Fibroblast of gingiva (primary cell): Measurements from ENCODE around the gene HK2.

Source experiments
- DNase-seq: peaks from one replicate; pipeline ENCODE4 v3.0.0-alpha.2; 2011; ENCODE audit warnings: low read depth

Gene HK2

GRCh38 chr2:74857215-74857614 lies 23.3 kb downstream of the HK2 start:
- no peak for DNase-seq

GRCh38 chr2:74857725-74858124 lies 23.8 kb downstream of the HK2 start:
- DNase-seq: no peak

- DNase-seq: no peak
Measured at GRCh38 chr2:74858281-74858680, 24.4 kb downstream of the HK2 start.

GRCh38 chr2:74860079-74860478 lies 26.2 kb downstream of the HK2 start:
- DNase-seq: no peak

GRCh38 chr2:74860521-74860920 lies 26.6 kb downstream of the HK2 start:
- peak; percentile 44 for DNase-seq

- DNase-seq: no peak
Measured at GRCh38 chr2:74861531-74861930, 27.6 kb downstream of the HK2 start.

GRCh38 chr2:74862020-74862964 lies 28.4 kb downstream of the HK2 start:
- no peak for DNase-seq

- DNase-seq: no peak
Measured at GRCh38 chr2:74863802-74864248, 29.9 kb downstream of the HK2 start.

GRCh38 chr2:74864728-74865722 lies 31.1 kb downstream of the HK2 start:
- DNase-seq: no peak

- DNase-seq: no peak
Measured at GRCh38 chr2:74865770-74866674, 32.1 kb downstream of the HK2 start.

- DNase-seq: peak; percentile 36
Measured at GRCh38 chr2:74867841-74868658, 34.1 kb downstream of the HK2 start.

- no peak for DNase-seq
Measured at GRCh38 chr2:74869517-74869916, 35.6 kb downstream of the HK2 start.

- DNase-seq: no peak
Measured at GRCh38 chr2:74870951-74871350, 37.0 kb downstream of the HK2 start.

GRCh38 chr2:74871414-74871813 lies 37.5 kb downstream of the HK2 start:
- no peak for DNase-seq

GRCh38 chr2:74872389-74872836 lies 38.5 kb downstream of the HK2 start:
- DNase-seq: no peak

GRCh38 chr2:74873012-74873665 lies 39.2 kb downstream of the HK2 start:
- DNase-seq: no peak

- DNase-seq: no peak
Measured at GRCh38 chr2:74873678-74874640, 40.0 kb downstream of the HK2 start.

GRCh38 chr2:74876081-74876886 lies 42.4 kb downstream of the HK2 start:
- peak; percentile 57 for DNase-seq
